ENCODE measurements around the gene NOS1.

The NOS1 gene

GRCh38 chr12:117361347-117361751 lies at the start of gene NOS1:
TSS of gene NOS1 (minus strand) at chr12:117361626. CDS start at chr12:117331069, 30,557 bp downstream.
- no peak for TF ChIP-seq CTCF (IDR thresholded peaks at IDR 0.05; ENCODE audit: borderline replicate concordance, insufficient read depth, low read depth, low read length)
- no peak within 1 kb of the TSS for H3K4me3 ChIP-seq (ENCODE audit: low read depth, low read length)

GRCh38 chr12:117409286-117409685 lies 47.9 kb upstream of the NOS1 start:
- TF ChIP-seq CTCF (IDR thresholded peaks at IDR 0.05; ENCODE audit: borderline replicate concordance, insufficient read depth, low read depth, low read length), result no peak

GRCh38 chr12:117408161-117408791 lies 46.9 kb upstream of the NOS1 start:
- no peak for TF ChIP-seq CTCF (IDR thresholded peaks at IDR 0.05; ENCODE audit: borderline replicate concordance, insufficient read depth, low read depth, low read length)
- H3K4me3 ChIP-seq (ENCODE audit: low read depth, low read length), result no peak overlapping the region

More at GRCh38 chr12:117409286-117409685, 47.9 kb upstream of the NOS1 start:
- H3K4me3 ChIP-seq (ENCODE audit: low read depth, low read length), result no peak overlapping the region

GRCh38 chr12:117404940-117405339 lies 43.5 kb upstream of the NOS1 start:
- TF ChIP-seq CTCF (IDR thresholded peaks at IDR 0.05; ENCODE audit: borderline replicate concordance, insufficient read depth, low read depth, low read length), result no peak
- no peak overlapping the region for H3K4me3 ChIP-seq (ENCODE audit: low read depth, low read length)

DNA sequence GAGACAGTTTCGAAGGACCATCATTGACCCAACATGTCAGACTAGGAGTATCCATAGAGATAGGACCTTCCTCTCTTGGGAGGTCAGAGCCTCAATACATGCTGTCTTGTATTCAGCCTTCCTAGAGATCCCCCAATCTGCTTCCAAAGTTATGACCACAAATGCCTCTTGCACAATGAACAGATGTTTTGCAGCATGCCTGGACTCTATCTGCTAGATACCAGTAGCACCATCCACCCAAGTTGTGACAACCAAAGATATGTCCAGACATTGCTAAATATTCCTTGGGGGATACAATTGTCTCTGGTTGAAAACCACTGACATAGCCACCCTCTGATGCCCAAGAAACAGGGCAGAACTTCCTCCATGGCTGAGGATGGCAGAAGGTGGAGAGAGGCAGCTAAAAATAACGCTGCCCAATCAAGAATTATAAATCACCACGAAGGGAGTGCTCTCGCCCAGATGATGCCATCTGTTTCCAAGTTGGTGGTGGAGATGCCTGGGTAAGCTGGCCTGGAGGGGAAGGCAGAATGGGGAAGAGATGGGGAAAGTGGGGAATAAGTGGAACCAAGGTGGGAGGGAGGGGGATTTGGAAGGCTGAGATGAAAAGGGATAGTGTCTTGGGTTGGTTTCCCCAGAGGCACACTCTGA lies 42.9 kb upstream of the NOS1 start:
- TF ChIP-seq CTCF (IDR thresholded peaks at IDR 0.05; ENCODE audit: borderline replicate concordance, insufficient read depth, low read depth, low read length), result no peak
- H3K4me3 ChIP-seq (ENCODE audit: low read depth, low read length), result no peak overlapping the region

DNA sequence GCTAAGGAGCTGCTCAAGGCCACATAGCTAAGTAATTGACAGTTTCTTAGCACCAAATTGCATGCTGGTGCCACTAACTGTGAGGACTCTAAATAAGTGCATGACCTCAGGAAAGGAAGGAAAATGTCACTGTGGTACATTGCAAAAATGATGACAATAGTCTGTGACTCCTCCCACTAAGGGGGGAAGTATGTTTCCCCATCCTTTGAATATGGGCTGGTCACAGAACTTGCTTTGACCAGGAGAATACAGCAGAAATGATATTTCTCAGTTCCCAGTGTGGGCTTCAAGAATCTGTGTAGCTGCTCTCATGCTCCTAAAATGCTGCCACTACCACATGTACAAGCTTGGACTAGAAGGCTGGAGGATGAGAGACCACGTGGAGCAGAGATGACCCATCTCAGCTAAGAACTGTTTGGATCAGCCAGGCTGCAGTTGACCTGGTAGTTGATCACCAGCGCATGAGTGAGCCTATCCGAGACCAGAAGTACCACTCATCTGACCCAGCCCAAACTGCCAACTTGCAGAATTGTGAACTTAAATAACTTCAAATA lies 42.2 kb upstream of the NOS1 start:
- no peak for TF ChIP-seq CTCF (IDR thresholded peaks at IDR 0.05; ENCODE audit: borderline replicate concordance, insufficient read depth, low read depth, low read length)
- no peak overlapping the region for H3K4me3 ChIP-seq (ENCODE audit: low read depth, low read length)

DNA sequence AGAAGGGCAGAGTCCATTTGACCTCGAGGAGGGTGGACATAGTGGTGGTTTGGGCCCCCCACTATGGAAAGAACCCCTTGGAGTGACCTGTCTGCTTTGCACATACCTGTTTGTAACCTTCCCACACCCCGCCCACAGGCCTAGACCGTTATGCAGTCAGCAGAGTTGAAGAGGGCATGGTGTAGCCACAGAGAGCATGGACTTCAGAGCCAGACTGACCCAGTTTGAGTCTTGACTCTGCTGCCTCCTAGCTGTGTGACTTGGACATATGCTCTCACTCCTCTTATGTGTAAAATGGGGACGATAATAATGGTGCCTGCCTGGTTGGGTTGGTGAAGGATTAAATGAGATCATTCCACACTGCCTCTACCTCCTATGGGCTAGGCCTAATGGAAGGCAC lies 40.9 kb upstream of the NOS1 start:
- no peak for TF ChIP-seq CTCF (IDR thresholded peaks at IDR 0.05; ENCODE audit: borderline replicate concordance, insufficient read depth, low read depth, low read length)
- no peak overlapping the region for H3K4me3 ChIP-seq (ENCODE audit: low read depth, low read length)
